ENCODE measurements around the gene AKAP8L.
A peak's percentile ranks its signal among the peaks of the same experiment; 100 is the strongest.

Gene AKAP8L

GRCh38 chr19:15332311-15332996 is 86.3 kb downstream of the AKAP8L start, which contains the start of gene BRD4:
Gene BRD4, minus strand, starts transcription at chr19:15332539. Its CDS starts 59,440 bp downstream, at chr19:15273099.
- no peak for FAIRE-seq
- peak; percentile 58; the same call in 1 of the 2 replicates for TF ChIP-seq POLR2A (IDR thresholded peaks at IDR 0.05; ENCODE audit: low read depth, low read length)

GRCh38 chr19:15331419-15332310 is 87.1 kb downstream of the AKAP8L start:
- DNase-seq (ENCODE audit: insufficient read length, low spot score) (peak; percentile 62), FAIRE-seq (no peak)
- no peak for TF ChIP-seq POLR2A (IDR thresholded peaks at IDR 0.05; ENCODE audit: low read depth, low read length)

More at GRCh38 chr19:15332311-15332996, 86.3 kb downstream of the AKAP8L start, which contains the start of gene BRD4:
- peak; percentile 78 for DNase-seq (ENCODE audit: insufficient read length, low spot score)

GRCh38 chr19:15330801-15331418 is 87.9 kb downstream of the AKAP8L start:
- DNase-seq (ENCODE audit: insufficient read length, low spot score), result peak; percentile 88
- FAIRE-seq, result peak; percentile 43
- TF ChIP-seq POLR2A (IDR thresholded peaks at IDR 0.05; ENCODE audit: low read depth, low read length), result no peak
